NCI-H1092 (cell line): ENCODE results near the gene UNC119B.
A peak's percentile ranks its signal among the peaks of the same experiment; 100 is the strongest.

ENCODE experiments used
- DNase-seq: peaks from one replicate; lab custom pipeline; 2025; lab: John Stamatoyannopoulos, UW

The UNC119B gene

GRCh38 chr12:120688527-120689071 is 21.7 kb upstream of the UNC119B start:
- DNase-seq = no peak

- DNase-seq = no peak
These were observed 20.7 kb upstream of the UNC119B start for GRCh38 chr12:120689397-120690082.

DNA sequence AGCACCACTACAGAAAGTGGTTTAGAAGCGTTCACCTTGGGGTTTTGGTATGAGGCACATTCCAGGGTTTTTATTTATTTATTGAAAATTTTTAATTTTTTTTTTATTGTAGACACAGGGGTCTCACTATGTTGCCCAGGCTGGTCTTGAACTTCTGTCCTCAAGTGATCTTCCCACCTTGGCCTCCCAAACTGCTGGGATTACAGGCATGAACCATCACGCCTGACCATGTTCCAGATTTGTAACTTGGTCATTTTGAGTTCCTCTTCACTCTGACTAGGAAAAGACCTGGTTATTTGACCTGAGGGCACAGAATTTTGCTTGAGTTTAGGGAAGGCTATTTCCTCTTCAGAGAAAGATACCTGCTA is 20.2 kb upstream of the UNC119B start:
- no peak for DNase-seq

GRCh38 chr12:120690978-120691377 is 19.3 kb upstream of the UNC119B start:
- DNase-seq = no peak

DNA sequence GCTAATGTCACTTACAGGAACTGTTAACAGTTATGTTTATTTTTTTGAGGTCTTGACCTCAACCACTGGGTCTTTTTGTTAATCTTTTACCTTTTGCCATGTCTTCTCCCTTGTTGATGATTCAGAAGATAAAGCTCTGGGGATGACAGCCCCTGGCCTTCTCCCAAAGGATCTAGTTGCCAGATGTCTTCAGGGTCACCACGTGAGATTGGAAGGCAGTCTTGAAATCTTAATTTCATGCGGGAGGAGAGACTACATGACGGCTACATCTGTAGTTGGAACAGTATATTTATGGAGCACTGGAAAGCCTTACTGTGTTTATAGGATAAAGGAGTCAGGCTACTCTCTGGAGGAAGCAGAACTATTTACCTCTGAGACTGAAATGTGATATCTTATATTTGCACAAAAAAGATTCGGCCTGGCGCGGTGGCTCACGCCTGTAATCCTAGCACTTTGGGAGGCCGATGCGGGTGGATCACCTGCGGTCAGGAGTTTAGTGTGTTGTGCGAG is 17.7 kb upstream of the UNC119B start:
- DNase-seq = no peak

DNA sequence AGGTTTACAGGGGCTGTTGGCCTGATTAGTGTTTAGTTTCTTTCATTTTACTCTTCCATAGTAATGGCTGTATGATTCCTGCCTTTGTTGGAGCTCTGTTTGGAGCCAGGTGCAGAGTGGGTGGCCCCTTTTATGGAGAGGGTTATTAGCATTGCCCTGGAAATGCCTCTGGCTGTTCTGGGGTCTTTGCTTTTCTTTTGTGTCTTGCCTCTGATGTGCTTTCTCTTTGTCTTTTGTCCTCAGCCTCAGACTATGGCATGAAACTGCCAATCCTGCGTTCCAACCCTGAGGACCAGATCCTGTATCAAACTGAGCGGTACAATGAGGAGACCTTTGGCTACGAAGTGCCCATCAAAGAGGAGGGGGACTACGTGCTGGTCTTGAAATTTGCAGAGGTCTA is 16.4 kb upstream of the UNC119B start:
- no peak for DNase-seq

- no peak for DNase-seq
These were observed 13.6 kb upstream of the UNC119B start for GRCh38 chr12:120696626-120697025.

DNA sequence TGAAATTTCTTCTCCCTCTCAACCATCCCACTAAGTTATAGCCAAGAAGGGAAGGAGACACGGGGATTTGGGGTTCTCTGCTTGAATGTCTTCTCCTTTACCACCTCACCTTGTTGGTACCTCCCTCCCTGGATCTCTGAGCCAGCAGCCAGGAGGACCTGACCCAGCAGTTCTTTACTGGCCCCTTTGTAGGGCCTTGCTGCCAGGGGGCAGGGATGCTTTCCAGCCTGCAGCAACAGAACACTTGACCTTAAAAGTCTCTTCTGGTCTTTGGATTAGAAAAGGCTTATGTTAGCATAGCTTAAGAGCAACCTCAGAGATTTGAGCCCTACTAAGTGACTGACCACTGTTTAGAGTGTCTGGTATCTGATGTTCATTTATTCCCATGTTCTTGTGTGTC is 12.9 kb upstream of the UNC119B start:
- no peak for DNase-seq

- DNase-seq = no peak
These were observed 11.6 kb upstream of the UNC119B start for GRCh38 chr12:120698665-120699064.

- no peak for DNase-seq
These were observed 10.7 kb upstream of the UNC119B start for GRCh38 chr12:120699553-120699952.

DNA sequence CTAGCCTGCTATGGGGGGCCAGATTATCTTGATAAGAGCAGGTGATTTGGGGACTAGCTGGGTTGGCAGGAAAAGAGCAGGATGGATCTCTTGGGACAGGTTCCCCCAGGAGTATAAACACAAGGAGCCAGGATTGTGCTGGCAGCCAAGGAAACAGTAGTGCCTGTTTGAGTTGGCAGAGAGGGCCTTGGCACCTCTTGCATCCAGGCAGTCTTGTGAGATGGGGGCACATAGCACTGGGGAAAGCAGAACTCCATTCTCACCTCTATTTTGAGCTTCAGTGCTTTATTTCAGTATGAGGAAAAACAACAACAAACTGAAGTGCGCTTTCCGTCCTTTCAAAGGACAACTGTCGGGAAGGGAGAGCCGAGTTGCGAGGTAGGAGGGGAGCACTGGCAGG is 9.4 kb upstream of the UNC119B start:
- DNase-seq = no peak

DNA sequence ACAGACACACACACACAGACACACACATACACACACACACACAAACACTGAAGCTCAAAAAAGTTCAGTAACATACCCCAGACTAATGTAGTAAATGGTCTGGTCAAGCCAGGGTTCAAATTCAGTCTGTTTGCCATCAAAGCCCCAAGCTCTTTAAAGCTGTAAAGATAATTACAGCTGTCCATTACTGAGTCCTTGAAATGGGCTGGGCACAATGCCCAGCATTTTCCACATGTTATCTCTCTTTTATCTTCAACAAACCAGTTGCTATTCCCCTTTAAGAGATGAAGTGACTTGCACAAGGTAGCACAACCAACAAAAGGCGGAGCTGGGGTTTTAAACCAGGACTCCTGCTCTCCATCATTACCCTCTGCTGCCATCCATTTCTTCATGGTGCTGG is 7.6 kb upstream of the UNC119B start:
- DNase-seq = no peak

GRCh38 chr12:120703311-120703942 is 6.8 kb upstream of the UNC119B start:
- no peak for DNase-seq

DNA sequence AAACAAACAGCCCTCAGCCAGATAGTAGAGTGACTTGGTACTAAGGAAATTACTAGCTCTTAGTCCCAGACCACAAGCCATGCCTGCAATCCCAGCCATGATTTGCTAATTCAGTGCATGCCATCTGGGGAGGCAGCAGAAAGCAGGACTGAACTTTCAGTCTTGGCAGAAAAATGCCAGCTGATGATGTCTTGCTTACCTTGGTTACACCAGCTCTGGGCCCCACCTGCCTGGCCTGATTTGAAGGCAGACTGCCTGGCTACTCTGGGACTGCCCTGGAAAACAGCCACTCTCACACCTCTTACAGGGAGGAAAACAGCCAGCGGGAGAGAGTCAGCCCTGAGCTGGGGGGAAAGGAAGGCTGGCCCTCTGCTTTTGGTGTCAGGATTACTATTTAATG is 4.6 kb upstream of the UNC119B start:
- DNase-seq = no peak

- no peak for DNase-seq
These were observed 4.2 kb upstream of the UNC119B start for GRCh38 chr12:120706029-120706428.

DNA sequence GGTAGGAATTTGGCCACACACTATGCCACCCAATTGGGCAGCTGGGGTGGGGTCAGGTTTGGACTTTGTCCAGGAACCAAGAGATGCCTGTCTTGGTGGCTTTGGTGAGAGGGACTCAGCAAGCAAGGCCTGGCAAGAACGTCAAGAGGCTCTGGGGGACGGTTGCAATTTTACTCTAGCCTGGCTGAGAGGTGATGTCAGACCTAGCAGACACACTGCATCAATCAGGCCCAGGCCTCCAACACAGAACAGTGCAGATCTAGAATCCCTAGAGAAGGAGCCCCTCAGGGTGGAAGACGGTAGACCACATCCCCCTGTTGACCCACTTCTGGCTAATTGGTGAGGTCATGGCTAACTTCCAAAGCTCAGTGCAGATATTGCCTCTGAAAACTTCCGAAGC is 1.6 kb upstream of the UNC119B start:
- no peak for DNase-seq

- no peak for DNase-seq
These were observed 593 bp downstream of the UNC119B start for GRCh38 chr12:120710805-120711296.

DNA sequence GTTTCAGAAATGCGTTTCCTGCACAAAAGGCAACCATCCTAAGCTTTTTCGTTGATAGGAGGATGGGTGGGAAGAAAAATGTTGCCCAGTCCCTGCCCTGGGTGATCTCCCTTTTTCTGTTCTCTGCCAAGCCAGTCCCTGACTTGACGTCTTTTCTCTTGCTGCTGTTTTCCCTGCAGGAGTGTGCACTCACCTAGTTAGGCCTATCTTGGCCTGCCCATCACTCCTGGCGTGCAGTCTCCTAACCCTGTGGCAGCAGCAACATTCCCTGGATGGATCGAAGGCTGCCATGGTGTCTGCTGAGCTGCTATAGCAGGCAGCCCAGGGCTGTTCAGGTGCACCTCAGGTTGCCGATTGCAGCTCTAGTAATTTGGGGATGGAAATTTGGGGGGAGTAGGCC is 1.2 kb downstream of the UNC119B start:
- no peak for DNase-seq

DNA sequence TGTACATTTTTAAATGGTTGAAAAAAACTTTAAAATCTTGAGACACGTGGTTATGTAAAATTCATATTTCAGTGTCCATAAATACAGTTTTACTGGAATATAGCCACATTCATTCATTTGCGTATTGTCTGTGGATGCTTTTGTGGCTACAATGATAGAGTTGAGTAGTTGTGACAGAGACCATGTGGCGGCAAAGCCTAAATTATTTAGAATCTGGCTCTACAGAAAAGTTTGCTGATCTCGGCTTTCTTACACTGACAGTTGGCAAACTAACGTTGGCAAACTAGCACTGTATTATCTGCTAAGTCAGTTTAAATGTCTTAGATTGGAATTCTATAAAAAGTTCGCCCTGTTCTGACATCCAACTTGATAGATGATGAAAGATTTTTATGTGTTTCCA is 2.4 kb downstream of the UNC119B start:
- DNase-seq = no peak

GRCh38 chr12:120713861-120714482 is 3.7 kb downstream of the UNC119B start:
- peak; percentile 64 for DNase-seq

DNA sequence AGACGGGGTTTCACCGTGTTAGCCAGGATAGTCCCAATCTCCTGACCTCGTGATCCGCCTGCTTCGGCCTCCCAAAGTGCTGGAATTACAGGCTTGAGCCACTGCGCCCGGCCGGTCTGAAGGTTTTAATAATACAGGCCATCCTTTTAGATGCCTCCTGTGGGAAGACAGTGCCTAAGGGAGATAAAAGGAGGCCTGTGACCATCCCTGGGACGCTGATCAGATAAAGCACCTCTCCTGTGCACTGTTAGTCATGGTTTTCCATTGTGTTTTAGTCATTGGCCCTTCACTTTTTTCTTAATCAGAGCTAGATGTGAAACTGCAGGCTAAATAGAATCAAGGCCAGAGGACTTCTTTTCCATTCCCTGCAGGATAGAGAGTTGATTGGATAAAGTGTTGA is 7.8 kb downstream of the UNC119B start:
- no peak for DNase-seq

GRCh38 chr12:120719072-120719471 is 8.8 kb downstream of the UNC119B start:
- no peak for DNase-seq
